H1 (cell line): ENCODE measurements around the gene ST8SIA5. TPM values are rescaled to one million over a fixed set of nuclear protein-coding genes. Genes with fewer than 3 reads are reported as not detected.

Experiments used
- CBX5 ChIP-seq: fragments of 300-800, 300-1000 bp; sonication (generic); IDR thresholded peaks from 2 replicates; pipeline ENCODE4 v1.7.1; 2016; ENCODE audit warnings: antibody characterized with exemption, low read length, low read depth
- CTCF ChIP-seq, 3 experiments: IDR thresholded peaks; 1 replicate in 2 of 3; 2 replicates in 1 of 3; pipeline versions ENCODE4 v1.5.1 to v1.6.1; 2011; ENCODE audit warnings: low read length in 3 of 3, mild to moderate bottlenecking in 3 of 3, inconsistent platforms in 2 of 3, low read depth in 1 of 3, moderate library complexity in 1 of 3; ENCODE audit not compliant: insufficient read depth in 1 of 3; ENCODE audit errors: control extremely low read depth in 1 of 3
- KDM4A ChIP-seq: IDR thresholded peaks from one replicate; pipeline ENCODE4 v1.7.1; 2012; ENCODE audit warnings: low read depth, mild to moderate bottlenecking, moderate library complexity, low read length, inconsistent platforms; ENCODE audit not compliant: severe bottlenecking
- POLR2A ChIP-seq, 2 experiments: IDR thresholded peaks; 1 replicate in 1 of 2; 2 replicates in 1 of 2; pipeline ENCODE4 v1.6.1; 2011; ENCODE audit warnings: low read depth in 2 of 2, low read length in 2 of 2, mild to moderate bottlenecking in 2 of 2; ENCODE audit errors: control extremely low read depth in 1 of 2
- RBBP5 ChIP-seq: IDR thresholded peaks from 2 replicates; pipeline ENCODE4 v1.7.1; 2012; ENCODE audit warnings: low read depth, mild to moderate bottlenecking, inconsistent platforms, low read length, moderate library complexity, borderline replicate concordance
- SP2 ChIP-seq: IDR thresholded peaks from 2 replicates; pipeline ENCODE4 v1.6.1; 2012; ENCODE audit warnings: mild to moderate bottlenecking, low read length, inconsistent platforms
- SP4 ChIP-seq: IDR thresholded peaks from 2 replicates; pipeline ENCODE4 v1.6.1; 2012; ENCODE audit warnings: low read length, inconsistent platforms
- TAF1 ChIP-seq: IDR thresholded peaks from 2 replicates; pipeline ENCODE4 v1.6.1; 2011; ENCODE audit warnings: mild to moderate bottlenecking, low read depth, low read length
- TBP ChIP-seq: IDR thresholded peaks from 2 replicates; pipeline ENCODE4 v1.6.1; 2011; ENCODE audit warnings: low read depth, low read length, improper control_type of control experiment
- polyA plus RNA-seq, 7 experiments: library from polyadenylated mRNA; depleted of rRNA in 3 of 7; stranded (reverse) in 5 of 7; unstranded in 2 of 7; fragments of >200 nt in 5 of 7; fragments of 200-250 nt in 2 of 7; gene quantifications; 1 replicate in 5 of 7; 2 replicates in 1 of 7; 4 replicates in 1 of 7; pipeline versions ENCODE4 v1.2.1 to v1.2.3, GENCODE V29; 2011 to 2013; ENCODE audit warnings: missing spikeins in 2 of 7, mixed read lengths in 2 of 7
- total RNA-seq: library from RNA; stranded (reverse); fragmentation: NEBNext Ultra II Directional; extraction: Animal tissue kit (Norgen Biotek cat#: 25700); gene quantifications from 2 replicates; pipeline ENCODE4 v1.2.1, GENCODE V29; 2021

ST8SIA5 gene
- total and polyA plus RNA-seq, 2 of the 8 experiments (the other 6 are each of a cell fraction or from before 2014, with no cell fraction given) = 2.4 to 6.3 TPM

- TF ChIP-seq POLR2A (IDR thresholded peaks at IDR 0.05; ENCODE audit: control extremely low read depth in 1 of 2, low read depth in 2 of 2, low read length in 2 of 2) = no peak
- TF ChIP-seq SP4 = no peak
- TF ChIP-seq RBBP5 = no peak
- no peak for TF ChIP-seq TAF1
- TF ChIP-seq KDM4A = no peak
- no peak for TF ChIP-seq SP2
- TF ChIP-seq CTCF (IDR thresholded peaks at IDR 0.05; ENCODE audit: control extremely low read depth in 1 of 3, insufficient read depth in 1 of 3, low read depth in 1 of 3, low read length in 3 of 3) = no peak
- no peak for TF ChIP-seq TBP
- TF ChIP-seq CBX5 = no peak
Observed at GRCh38 chr18:46768166-46768921, 11.5 kb upstream of the ST8SIA5 start (continued).
